Right cardiac atrium (tissue), 5 donors: ENCODE data around the gene WNK1. TPM values are rescaled to one million over a fixed set of nuclear protein-coding genes. Genes with fewer than 3 reads are reported as not detected.

ENCODE experiments used
- ATAC-seq, 2 donors: fragments of 200-7000 bp; cut with Tn5 transposase; one replicate each; pipeline versions ENCODE4 v1.8.0 to v1.9.1; 2020; ENCODE audit warnings: moderate library complexity in 2 of 2, mild to moderate bottlenecking in 1 of 2
- DNase-seq, 3 donors: peaks; one replicate each; pipeline ENCODE4 v3.0.0-alpha.2; 2020
- H3K27ac ChIP-seq: one replicate; pipeline ENCODE4 v1.5.1; 2013; ENCODE audit warnings: mild to moderate bottlenecking, low read length, control low read depth, moderate library complexity
- H3K27me3 ChIP-seq: one replicate; pipeline ENCODE4 v1.6.1; 2013; ENCODE audit not compliant: control insufficient read depth, insufficient read depth
- H3K4me1 ChIP-seq: one replicate; pipeline ENCODE4 v1.6.1; 2013; ENCODE audit warnings: low read length; ENCODE audit not compliant: control insufficient read depth, insufficient read depth
- H3K4me3 ChIP-seq: one replicate; pipeline ENCODE4 v1.5.1; 2013; ENCODE audit warnings: low read length, control low read depth
- H3K9me3 ChIP-seq: one replicate; pipeline ENCODE4 v1.6.1; 2013; ENCODE audit warnings: low read length; ENCODE audit not compliant: control insufficient read depth
- WGBS: extraction: QIAGEN DNeasy Blood & Tissue Kit; methylation state at CpG from one replicate; pipeline ENCODE4 v1.1.7; 2013; 5-methylcytosine and 5-hydroxymethylcytosine counted together
- intact Hi-C, 4 donors: fragments of 100-400 bp; cut with DNase I; formaldehyde crosslinking; loops; one replicate each; pipeline versions ENCODE4 v1.11.0 to v1.14.0; 2022 to 2023
- polyA plus RNA-seq: library from polyadenylated mRNA; stranded (reverse); fragments of 200-250 nt; gene quantifications from one replicate; pipeline ENCODE4 v1.2.3, GENCODE V29; 2013
- total RNA-seq, 4 donors: library from RNA; stranded (reverse); fragmentation: NEBNext Ultra II Directional; extraction: Animal tissue kit (Norgen Biotek cat#: 25700); gene quantifications; one replicate each; pipeline ENCODE4 v1.2.1, GENCODE V29; 2021
- donor health status: healthy with polysubstance abuse.
- donor health status: DM: no; HTN: yes; CAD: no.
- donor health status: DM: no; HTN: no; CAD: no.
- donor health status: DM: no; HTN: yes; CAD: no; lungs with severe emphysema.
- donor health status: DM: yes; HTN: yes; CAD: no.

The WNK1 gene
- total and polyA plus RNA-seq, 5 donors = 88.2 to 319 (median 249) TPM

GRCh38 chr12:944211-944610 is 191.8 kb downstream of the WNK1 start:
- intact Hi-C loops = loop anchor here in 2 of 4 donors (10.0 kb wide), 2 partner anchors 369 to 379 kb away; no protein-coding TSS in a partner anchor
- Histone ChIP-seq H3K27ac (no peak overlapping the region), H3K27me3 (no peaks in the 10 kb centered on the region), H3K4me3 (no peak overlapping the region), H3K4me1 (peaks cover 2% of the 10 kb centered on the region), H3K9me3 (no peaks in the 10 kb centered on the region)
- WGBS = 73% methylated on average over 7 of the region's 7 CpGs
- no peak for DNase-seq
- ATAC-seq = no peak

- Histone ChIP-seq H3K9me3 (no peaks in the 10 kb centered on the region), H3K27me3 (no peaks in the 10 kb centered on the region), H3K27ac (no peak overlapping the region), H3K4me3 (no peak overlapping the region), H3K4me1 (peaks cover 2% of the 10 kb centered on the region)
- ATAC-seq = no peak
- intact Hi-C loops = loop anchor here in 2 of 4 donors (10.0 kb wide), 2 partner anchors 371 to 381 kb away; no protein-coding TSS in a partner anchor
- no peak for DNase-seq
Measured at GRCh38 chr12:946212-946611, 193.8 kb downstream of the WNK1 start.

- no peak overlapping the region for H3K4me3 ChIP-seq
- peaks cover 2% of the 10 kb centered on the region for H3K4me1 ChIP-seq
- ATAC-seq (no peak), DNase-seq (no peak)
- no peaks in the 10 kb centered on the region for H3K9me3 ChIP-seq
- intact Hi-C loops = loop anchor here in 2 of 4 donors (10.0 kb wide), 2 partner anchors 372 to 382 kb away; no protein-coding TSS in a partner anchor
- 71% methylated on average over 6 of the region's 6 CpGs for WGBS
- H3K27me3 ChIP-seq = no peaks in the 10 kb centered on the region
- no peak overlapping the region for H3K27ac ChIP-seq
Measured at GRCh38 chr12:946631-947030, 194.3 kb downstream of the WNK1 start.

- intact Hi-C loops = loop anchor here in 3 of 4 donors (2.0 to 10.0 kb wide), 3 partner anchors 373 to 383 kb away; no protein-coding TSS in a partner anchor
- WGBS = 92% methylated on average over 9 of the region's 9 CpGs
- no peak for ATAC-seq
Measured at GRCh38 chr12:948238-948637, 195.9 kb downstream of the WNK1 start.

GRCh38 chr12:949453-950191 is 197.2 kb downstream of the WNK1 start, which contains the start of gene RAD52:
RAD52 (minus strand) TSS chr12:949694; CDS start chr12:933058, 16,636 bp downstream.
- Histone ChIP-seq H3K27me3 (no peaks in the 10 kb centered on the region), H3K27ac (peak within 1 kb of the TSS; percentile 93), H3K4me3 (peak within 1 kb of the TSS; percentile 75), H3K9me3 (no peaks in the 10 kb centered on the region), H3K4me1 (peaks cover 2% of the 10 kb centered on the region)
- ATAC-seq (peak; percentile 98), DNase-seq (peak; percentile 98 to 99 (median 99))
- intact Hi-C loops = loop anchor here (2.0 to 10.0 kb wide), 3 partner anchors 375 to 385 kb away; no protein-coding TSS in a partner anchor
- under 1% methylated on average over 58 of the region's 58 CpGs for WGBS

More at GRCh38 chr12:948238-948637, 195.9 kb downstream of the WNK1 start:
- Histone ChIP-seq H3K4me3 (no peak overlapping the region), H3K27me3 (no peaks in the 10 kb centered on the region), H3K27ac (no peak overlapping the region), H3K4me1 (peaks cover 2% of the 10 kb centered on the region), H3K9me3 (no peaks in the 10 kb centered on the region)
- DNase-seq = no peak

- intact Hi-C loops = loop anchor here in 1 of 4 donors (10.0 kb wide), 1 partner anchor 386 kb away; no protein-coding TSS in a partner anchor
- 47% methylated on average over 1 of the region's 1 CpG for WGBS
- peaks cover 2% of the 10 kb centered on the region for H3K4me1 ChIP-seq
Measured at GRCh38 chr12:951176-951575, 198.8 kb downstream of the WNK1 start.

GRCh38 chr12:953776-954175 is 201.4 kb downstream of the WNK1 start:
- Histone ChIP-seq H3K9me3 (no peaks in the 10 kb centered on the region), H3K4me1 (peaks cover 3% of the 10 kb centered on the region), H3K27me3 (no peaks in the 10 kb centered on the region), H3K27ac (no peak overlapping the region), H3K4me3 (no peak overlapping the region)
- DNase-seq = no peak
- intact Hi-C loops = loop anchor here in 1 of 4 donors (10.0 kb wide), 1 partner anchor 389 kb away; no protein-coding TSS in a partner anchor
- WGBS = 64% methylated on average over 7 of the region's 7 CpGs
- ATAC-seq = no peak

More at GRCh38 chr12:951176-951575, 198.8 kb downstream of the WNK1 start:
- no peaks in the 10 kb centered on the region for H3K9me3 ChIP-seq
- no peaks in the 10 kb centered on the region for H3K27me3 ChIP-seq
- no peak overlapping the region for H3K4me3 ChIP-seq
- no peak overlapping the region for H3K27ac ChIP-seq
- ATAC-seq (no peak), DNase-seq (no peak)

- peaks cover 4% of the 10 kb centered on the region for H3K4me1 ChIP-seq
- H3K27me3 ChIP-seq = no peaks in the 10 kb centered on the region
- H3K4me3 ChIP-seq = no peak overlapping the region
- DNase-seq = no peak
- H3K9me3 ChIP-seq = no peaks in the 10 kb centered on the region
- intact Hi-C loops = loop anchor here in 1 of 4 donors (10.0 kb wide), 1 partner anchor 390 kb away; no protein-coding TSS in a partner anchor
- ATAC-seq = no peak
- no peak overlapping the region for H3K27ac ChIP-seq
Measured at GRCh38 chr12:954741-955140, 202.4 kb downstream of the WNK1 start.

- Histone ChIP-seq H3K4me3 (no peak overlapping the region), H3K27me3 (no peaks in the 10 kb centered on the region), H3K4me1 (peaks cover 4% of the 10 kb centered on the region), H3K9me3 (no peaks in the 10 kb centered on the region), H3K27ac (no peak overlapping the region)
- DNase-seq (no peak), ATAC-seq (no peak)
- WGBS = 92% methylated on average over 6 of the region's 6 CpGs
- intact Hi-C loops = loop anchor here in 1 of 4 donors (10.0 kb wide), 1 partner anchor 391 kb away; no protein-coding TSS in a partner anchor
Measured at GRCh38 chr12:955939-956338, 203.6 kb downstream of the WNK1 start.

- intact Hi-C loops = loop anchor here in 1 of 4 donors (10.0 kb wide), 1 partner anchor 394 kb away; no protein-coding TSS in a partner anchor
- no peak for DNase-seq
- Histone ChIP-seq H3K4me3 (no peak overlapping the region), H3K9me3 (no peaks in the 10 kb centered on the region), H3K27me3 (no peaks in the 10 kb centered on the region), H3K27ac (peak overlapping the region; percentile 36), H3K4me1 (peaks cover 4% of the 10 kb centered on the region)
- ATAC-seq = peak; percentile 48 to 80
- WGBS = 48% methylated on average over 8 of the region's 8 CpGs
Measured at GRCh38 chr12:958588-959123, 206.3 kb downstream of the WNK1 start.
